ENCODE results near the gene INPP4A. TPM values are rescaled to one million over a fixed set of nuclear protein-coding genes. Genes with fewer than 3 reads are reported as not detected.
A peak's percentile ranks its signal among the peaks of the same experiment; 100 is the strongest.

Gene INPP4A
- total and polyA plus RNA-seq, 8 donors, result 1.5 to 65.3 (median 12.2) TPM

GRCh38 chr2:98485453-98485755 lies 40.7 kb downstream of the INPP4A start:
- intact Hi-C loops (cut with DNase I; ENCODE audit: low total_unique reads), result no loop called here
- no peaks in the 10 kb centered on the region for H3K36me3 ChIP-seq
- peaks cover 25 to 97% (median 56%) of the 10 kb centered on the region in 4 donors for H3K4me1 ChIP-seq
- TF ChIP-seq CTCF (IDR thresholded peaks at IDR 0.05) (no peak), EP300 (IDR thresholded peaks at IDR 0.05) (no peak), POLR2A (IDR thresholded peaks at IDR 0.05) (no peak), POLR2AphosphoS5 (IDR thresholded peaks at IDR 0.05) (no peak)
- no peak overlapping the region for H3K4me3 ChIP-seq
- no peaks in the 10 kb centered on the region for H3K27me3 ChIP-seq
- WGBS, 5 donors, result 91 to 96% (median 96%) methylated on average over 4 of the region's 4 CpGs
- DNase-seq, result no peak
- H3K27ac ChIP-seq, result no peak overlapping the region
- no peaks in the 10 kb centered on the region for H3K9me3 ChIP-seq

DNA sequence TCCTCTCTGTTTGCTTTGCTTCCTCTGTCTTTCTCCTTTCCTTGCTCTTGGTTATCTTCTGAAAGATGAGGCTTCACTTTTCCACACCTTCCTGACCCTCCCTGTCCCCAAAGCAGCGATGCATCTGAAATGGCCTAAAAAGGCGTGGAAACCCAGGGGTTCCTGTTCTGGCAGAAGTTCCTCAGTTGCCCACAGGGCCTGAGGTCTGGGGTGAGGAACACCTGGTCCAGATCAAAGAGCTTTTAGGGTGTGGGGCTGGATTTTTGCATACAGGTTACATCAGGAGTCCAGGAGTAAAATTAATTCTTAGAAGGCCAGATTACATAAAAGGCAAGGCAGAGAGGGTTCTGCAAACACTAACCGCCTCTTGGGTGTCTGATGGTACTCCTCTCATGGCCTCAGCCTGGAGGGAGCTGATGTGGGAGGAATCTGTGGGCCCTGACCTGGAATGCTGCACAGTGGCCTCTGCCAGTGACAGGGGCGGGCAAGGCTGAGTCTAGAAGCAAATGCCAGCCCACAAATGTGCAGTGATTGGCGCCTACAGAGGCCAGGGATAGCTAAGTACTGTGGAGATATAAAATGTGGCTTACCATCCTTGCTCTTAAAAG lies 41.8 kb downstream of the INPP4A start:
- Histone ChIP-seq H3K9me3 (no peaks in the 10 kb centered on the region), H3K27ac (no peak overlapping the region), H3K4me1 (peaks cover 25 to 97% (median 55%) of the 10 kb centered on the region in 4 donors), H3K27me3 (no peaks in the 10 kb centered on the region), H3K36me3 (no peaks in the 10 kb centered on the region), H3K4me3 (no peak overlapping the region)
- TF ChIP-seq POLR2AphosphoS5 (IDR thresholded peaks at IDR 0.05) (no peak), POLR2A (IDR thresholded peaks at IDR 0.05) (no peak), EP300 (IDR thresholded peaks at IDR 0.05) (no peak), CTCF (IDR thresholded peaks at IDR 0.05) (no peak)
- intact Hi-C loops (cut with DNase I; ENCODE audit: low total_unique reads), result no loop called here
- no peak for DNase-seq
- 75 to 91% (median 82%) methylated on average over 5 of the region's 5 CpGs for WGBS, 5 donors

DNA sequence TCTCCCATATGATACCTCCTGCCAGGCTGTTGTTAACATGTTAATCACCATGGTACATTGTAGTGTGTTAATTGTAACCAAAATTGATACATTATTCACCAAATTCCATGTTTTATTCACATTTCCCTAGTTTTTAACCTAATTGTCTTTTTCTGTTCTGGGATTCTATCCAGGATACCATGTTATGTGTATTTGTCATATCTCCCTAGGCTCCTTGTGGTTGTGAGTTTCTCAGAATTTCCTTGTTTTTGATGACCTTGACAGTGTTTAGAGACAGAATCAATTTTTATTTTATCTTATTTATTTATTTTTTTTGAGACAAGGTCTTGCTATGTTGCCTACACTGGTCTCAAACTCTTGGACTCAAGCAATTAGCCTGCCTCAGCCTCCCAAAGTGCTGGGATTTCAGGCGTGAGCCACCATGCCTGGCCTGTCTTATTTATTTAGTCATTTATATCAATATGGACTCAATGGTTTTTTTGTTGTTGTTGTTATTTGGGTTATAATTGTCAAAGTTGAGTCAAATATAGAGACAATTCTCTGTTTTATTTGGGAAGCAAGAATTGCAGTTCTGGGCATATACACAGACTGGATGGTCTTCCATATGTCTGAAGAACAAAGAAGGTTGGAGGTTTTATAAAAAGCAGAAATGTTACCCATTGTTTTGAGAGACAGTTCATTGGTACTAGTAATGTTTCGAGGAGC lies 42.6 kb downstream of the INPP4A start:
- DNase-seq, result no peak
- WGBS, 5 donors, result 91 to 96% (median 94%) methylated on average over 2 of the region's 2 CpGs
- H3K27ac ChIP-seq, result no peak overlapping the region
- H3K36me3 ChIP-seq, result no peaks in the 10 kb centered on the region
- peaks cover 25 to 94% (median 54%) of the 10 kb centered on the region in 4 donors for H3K4me1 ChIP-seq
- no peaks in the 10 kb centered on the region for H3K9me3 ChIP-seq
- no peaks in the 10 kb centered on the region for H3K27me3 ChIP-seq
- H3K4me3 ChIP-seq, result no peak overlapping the region
- TF ChIP-seq POLR2AphosphoS5 (IDR thresholded peaks at IDR 0.05) (no peak), EP300 (IDR thresholded peaks at IDR 0.05) (no peak), CTCF (IDR thresholded peaks at IDR 0.05) (no peak), POLR2A (IDR thresholded peaks at IDR 0.05) (no peak)
- intact Hi-C loops (cut with DNase I; ENCODE audit: low total_unique reads), result no loop called here

DNA sequence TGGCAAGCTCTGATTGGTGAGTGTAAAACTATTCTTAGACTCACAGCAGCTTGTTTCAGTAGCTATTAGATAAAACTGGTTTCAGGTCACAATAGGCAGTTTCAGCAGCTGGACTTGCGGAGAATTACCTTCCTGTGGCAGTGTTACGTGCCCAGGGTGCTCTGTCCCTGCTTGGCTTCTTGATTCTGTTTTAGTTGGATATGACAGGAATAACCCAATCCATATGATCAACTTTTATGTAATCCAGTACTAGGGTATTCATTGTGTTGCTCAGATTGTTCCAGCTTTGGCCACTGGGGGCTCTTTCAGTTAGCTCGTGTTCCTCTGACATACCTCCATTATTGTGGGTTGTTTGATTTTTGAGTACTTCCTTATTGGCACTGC lies 43.1 kb downstream of the INPP4A start:
- Histone ChIP-seq H3K36me3 (no peaks in the 10 kb centered on the region), H3K9me3 (no peaks in the 10 kb centered on the region), H3K27me3 (no peaks in the 10 kb centered on the region), H3K4me3 (no peak overlapping the region), H3K27ac (peak overlapping the region in 2 of 5 donors; percentile 7 to 57), H3K4me1 (peaks cover 19 to 95% (median 54%) of the 10 kb centered on the region in 4 donors)
- intact Hi-C loops (cut with DNase I; ENCODE audit: low total_unique reads), result no loop called here
- WGBS, 5 donors, result 65 to 70% (median 67%) methylated on average over 3 of the region's 3 CpGs
- TF ChIP-seq POLR2AphosphoS5 (IDR thresholded peaks at IDR 0.05) (no peak), CTCF (IDR thresholded peaks at IDR 0.05) (peak in 3 of 7 experiments; percentile 35 to 49 (median 45))
- peak in 1 of 2 donors; percentile 60 for DNase-seq
